Stimulated activated CD8-positive, alpha-beta memory T cell treated with anti-CD3 and anti-CD28 coated beads, Interleukin-2, amount 100 ng/mL, for 48 hours (primary cell): ENCODE results near the gene NR1H2.

ENCODE experiments used
- DNase-seq, 2 donors: peaks; one replicate each; pipeline ENCODE4 v3.0.0-alpha.2; 2020; ENCODE audit warnings: low read depth in 2 of 2

Gene NR1H2

DNA sequence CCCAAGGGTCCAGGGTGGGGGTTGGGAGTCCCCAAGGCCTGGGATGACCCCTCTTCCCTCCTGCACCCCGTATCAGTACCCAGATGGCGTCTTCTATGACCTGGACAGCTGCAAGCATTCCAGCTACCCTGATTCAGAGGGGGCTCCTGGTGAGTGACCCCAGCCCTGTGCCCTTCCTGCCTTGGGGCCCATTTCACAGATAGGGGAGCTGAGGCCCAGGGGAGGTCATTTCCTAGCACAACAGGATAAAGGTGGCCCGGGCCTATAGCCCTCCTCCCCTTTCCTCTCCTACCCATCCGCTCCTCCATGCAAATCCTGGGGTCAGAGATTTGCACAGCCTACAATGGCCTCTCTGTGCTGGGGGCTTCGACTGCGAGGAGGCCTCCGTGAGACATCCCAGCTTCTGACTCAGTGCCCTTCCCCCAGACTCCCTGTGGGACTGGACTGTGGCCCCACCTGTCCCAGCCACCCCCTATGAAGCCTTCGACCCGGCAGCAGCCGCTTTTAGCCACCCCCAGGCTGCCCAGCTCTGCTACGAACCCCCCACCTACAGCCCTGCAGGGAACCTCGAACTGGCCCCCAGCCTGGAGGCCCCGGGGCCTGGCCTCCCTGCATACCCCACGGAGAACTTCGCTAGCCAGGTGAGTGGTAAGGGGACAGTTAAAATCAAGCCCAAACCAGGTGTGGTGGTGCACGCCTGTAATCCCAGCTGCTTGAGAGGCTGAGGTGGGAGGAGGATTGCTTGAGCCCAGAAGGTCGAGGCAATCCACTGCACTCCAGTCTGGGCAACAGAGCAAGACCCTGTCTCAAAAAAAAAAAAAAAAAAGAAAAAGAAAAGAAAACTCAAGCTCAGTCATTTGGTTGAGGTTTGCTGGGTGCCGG, 46.4 kb downstream of the NR1H2 start:
- no peak for DNase-seq

DNA sequence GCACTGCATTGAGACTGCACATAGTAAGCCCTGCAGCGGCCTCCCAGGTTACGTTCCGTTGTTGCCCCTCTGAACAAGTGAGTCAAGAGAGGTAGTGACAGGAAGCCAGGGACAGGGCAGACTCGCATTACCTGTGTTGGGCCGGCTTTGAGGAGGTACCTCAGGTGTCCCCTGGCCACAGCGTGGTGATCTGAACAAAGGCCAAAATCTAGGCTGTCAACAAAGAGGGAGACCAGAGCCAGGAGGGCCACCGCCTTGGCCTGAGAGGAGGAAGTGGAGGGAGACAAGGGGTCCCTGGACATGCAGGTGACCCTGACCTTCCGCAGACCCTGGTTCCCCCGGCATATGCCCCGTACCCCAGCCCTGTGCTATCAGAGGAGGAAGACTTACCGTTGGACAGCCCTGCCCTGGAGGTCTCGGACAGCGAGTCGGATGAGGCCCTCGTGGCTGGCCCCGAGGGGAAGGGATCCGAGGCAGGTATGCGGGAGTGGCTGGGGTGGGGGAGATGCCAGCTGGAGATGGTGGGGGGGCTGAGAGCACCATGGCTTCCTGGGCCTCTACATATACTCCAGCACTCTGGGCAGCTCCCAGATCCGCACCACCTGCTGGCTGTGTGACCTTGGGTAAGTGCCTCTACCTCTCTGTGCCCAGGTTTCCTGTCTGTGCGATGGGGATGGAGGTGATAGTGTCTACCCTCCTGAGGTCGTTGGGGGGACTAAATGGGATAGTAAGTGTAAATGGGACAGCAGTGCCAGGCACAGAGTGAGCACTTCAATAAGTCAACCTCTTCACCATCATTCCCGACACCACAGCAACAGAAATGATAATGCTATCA, 47.2 kb downstream of the NR1H2 start:
- DNase-seq: no peak

DNA sequence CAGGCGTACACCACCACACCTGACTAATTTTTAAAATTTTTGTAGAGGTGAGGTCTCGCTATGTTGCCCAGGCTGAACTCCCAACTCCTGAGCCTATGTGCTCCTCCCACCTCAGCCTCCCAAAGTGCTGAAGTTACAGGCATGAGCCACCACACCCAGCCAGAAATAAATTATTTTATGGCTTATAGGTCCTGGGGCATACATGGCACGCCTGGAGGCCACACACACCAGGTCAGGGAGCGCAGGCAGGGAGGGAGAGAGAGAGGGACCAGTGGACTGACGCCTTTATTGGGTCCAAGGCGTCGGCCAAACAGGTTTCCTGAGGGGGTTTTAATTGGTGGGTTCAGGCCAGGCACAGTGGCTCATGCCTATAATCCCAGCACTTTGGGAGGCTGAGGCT, 49.3 kb downstream of the NR1H2 start:
- no peak for DNase-seq

DNA sequence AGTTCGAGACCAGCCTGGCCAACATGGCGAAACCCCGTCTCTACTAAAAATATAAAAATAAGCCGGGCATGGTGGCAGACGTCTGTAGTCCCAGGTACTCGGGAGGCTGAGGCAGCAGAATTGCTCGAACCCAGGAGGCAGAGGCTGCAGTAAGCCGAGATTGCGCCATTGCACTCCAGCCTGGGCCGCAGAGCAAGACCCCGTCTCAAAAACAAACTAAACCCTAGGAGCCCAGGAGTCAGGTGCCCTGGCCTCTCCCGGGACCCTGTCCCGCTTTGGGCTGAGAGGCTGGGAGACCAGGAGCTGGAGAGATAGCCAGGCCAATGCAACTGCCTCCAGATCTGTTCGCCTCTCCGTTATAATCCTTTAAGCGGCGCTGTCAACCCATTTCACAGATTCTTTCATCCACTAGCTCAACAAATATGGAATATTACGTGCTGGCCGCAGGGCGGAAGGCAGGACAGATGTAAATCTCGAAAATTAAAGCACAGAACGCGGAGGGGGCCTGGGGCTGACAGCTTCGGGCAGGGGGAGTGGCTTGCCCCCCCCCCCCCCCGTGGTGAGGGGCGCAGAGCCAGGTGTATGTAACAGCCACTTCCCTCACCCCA, 51.2 kb downstream of the NR1H2 start:
- DNase-seq: no peak

DNA sequence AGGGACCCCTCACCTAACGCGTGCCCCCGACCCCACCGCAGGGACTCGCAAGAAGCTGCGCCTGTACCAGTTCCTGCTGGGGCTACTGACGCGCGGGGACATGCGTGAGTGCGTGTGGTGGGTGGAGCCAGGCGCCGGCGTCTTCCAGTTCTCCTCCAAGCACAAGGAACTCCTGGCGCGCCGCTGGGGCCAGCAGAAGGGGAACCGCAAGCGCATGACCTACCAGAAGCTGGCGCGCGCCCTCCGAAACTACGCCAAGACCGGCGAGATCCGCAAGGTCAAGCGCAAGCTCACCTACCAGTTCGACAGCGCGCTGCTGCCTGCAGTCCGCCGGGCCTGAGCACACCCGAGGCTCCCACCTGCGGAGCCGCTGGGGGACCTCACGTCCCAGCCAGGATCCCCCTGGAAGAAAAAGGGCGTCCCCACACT, 51.8 kb downstream of the NR1H2 start:
- no peak for DNase-seq

DNA sequence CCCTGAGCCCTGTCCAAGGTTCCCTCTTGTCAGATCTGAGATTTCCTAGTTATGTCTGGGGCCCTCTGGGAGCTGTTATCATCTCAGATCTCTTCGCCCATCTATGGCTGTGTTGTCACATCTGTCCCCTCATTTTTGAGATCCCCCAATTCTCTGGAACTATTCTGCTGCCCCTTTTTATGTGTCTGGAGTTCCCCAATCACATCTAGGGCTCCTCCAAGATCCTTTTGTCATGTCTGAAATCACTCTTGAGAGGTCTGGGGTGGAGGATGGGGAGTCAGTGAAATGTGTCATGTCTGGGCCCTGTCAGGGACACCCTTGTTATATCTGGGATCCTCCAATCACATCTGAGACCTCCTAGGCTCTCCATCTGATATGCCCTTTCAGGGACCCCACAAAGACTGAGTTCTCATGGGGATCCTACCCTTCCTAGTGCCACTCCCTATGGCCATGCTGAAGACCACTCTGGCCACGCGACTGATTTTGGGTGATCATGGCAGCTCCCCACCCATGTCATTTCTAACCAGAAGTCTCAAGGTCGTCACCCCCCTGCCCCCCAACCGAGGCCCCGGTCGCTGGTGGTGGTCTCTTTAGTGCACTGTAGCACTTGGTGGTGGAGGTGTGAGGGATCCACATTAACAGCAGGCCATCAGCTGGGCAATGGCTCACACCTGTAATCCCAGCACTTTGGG, 52.7 kb downstream of the NR1H2 start:
- DNase-seq: no peak

DNA sequence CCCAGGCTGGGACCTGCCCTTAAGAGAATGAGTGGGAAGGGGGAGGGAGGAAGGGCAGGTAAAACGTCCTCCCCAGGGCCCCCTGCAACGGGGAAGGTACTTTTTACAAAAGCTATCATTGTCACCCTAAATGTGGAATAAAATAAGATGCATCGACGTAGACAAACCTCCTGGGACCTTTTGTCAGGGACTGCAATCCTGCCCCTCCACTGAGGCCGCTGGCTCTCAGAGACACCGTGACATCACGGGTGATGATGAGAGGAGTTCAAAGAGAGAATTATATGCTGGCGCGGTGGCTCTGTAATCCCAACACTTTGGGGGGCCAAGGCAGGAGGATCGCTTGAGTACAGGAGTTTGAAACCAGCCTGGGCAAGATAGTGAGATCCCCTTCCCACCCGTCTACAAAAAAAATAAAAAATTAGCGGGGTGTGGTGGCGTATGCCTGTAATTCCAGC, 54.7 kb downstream of the NR1H2 start:
- no peak for DNase-seq

DNA sequence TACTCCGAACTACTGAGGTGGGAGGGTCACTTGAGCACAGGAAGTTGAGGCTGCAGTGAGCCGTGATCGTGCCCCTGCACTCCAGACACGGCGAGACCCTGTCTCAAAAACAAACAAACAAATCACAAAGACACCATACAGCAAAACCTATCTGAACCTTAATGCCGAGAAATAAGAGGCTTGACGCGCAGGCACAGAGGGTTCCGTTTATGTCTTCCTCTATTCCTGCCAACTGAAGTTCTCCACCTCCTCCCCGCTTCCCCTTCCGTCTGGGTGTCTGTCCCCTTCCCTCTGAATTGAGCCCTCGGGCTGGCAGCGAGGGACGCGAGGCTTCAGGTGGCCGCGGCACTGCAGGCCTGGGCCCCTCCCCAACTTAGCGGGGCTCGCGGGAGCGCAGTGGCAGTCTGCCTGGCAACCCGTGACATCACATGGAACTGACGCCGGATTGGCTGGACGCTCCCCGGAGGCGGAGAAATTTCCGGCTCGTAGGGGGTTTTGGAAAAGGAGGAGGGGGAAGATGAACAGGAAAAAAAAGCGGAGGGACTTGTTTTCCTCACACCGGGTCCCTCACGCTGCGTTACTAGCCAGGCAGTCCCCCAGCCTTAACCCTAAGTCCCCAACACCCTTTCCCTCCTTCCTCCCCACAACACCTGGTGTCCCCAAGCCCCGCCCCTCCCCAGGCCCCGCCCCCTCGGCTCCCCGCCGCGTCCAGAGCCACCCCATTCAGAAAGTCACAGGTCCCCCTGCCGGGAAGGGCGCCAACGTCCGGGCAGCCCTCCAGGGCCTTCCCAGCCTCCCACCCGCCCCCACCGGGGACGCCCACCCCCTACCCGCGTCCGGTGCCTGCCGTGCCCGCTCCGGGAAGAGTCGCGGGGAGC, 55.3 kb downstream of the NR1H2 start:
- peak; percentile 68 to 79 for DNase-seq

DNA sequence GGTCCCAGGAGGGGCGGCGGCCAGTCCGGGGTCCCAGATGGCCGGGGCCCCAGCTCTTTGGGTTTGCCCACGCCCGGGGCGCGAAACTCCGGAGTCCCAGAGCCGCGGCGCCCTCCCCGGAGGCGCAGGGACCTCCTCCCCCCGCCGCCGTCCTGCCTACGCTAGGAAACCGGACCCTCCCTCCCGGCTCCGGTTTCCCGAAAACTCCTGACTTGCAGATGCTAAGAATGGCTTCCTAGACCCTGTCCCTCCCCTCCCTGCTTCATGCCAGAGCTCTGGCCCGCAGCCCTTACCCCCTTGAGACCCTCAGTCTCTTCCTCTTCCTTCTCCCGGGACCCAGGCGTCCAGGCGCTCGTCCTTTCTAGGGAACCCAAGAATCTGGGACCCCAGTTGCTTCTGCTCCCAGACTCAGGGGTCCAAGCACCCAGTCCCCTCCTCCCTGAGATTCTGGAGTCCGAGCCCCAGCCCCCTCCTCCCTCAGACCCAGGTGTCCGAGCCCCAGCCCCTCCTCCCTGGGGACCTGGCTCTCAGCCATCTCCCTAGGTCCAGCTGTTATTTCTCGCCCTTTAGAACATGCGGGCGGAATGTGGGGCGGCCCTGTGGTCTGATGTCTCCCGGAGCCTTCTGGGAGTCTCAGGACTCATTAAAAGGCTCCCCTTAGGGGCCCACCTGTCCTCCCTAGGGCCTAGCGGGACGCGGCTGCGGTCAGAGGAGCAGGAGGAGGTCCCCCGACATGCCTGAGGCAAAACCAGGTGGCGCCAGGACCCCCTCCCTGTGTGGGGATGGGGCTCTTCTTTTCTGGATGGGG, 56.2 kb downstream of the NR1H2 start, which contains the start of gene MYBPC2:
MYBPC2 (plus strand) TSS at position 672 of the 808 bp plus-strand sequence; CDS start at position 734, 62 bp downstream.
- DNase-seq: no peak
